Measurements from ENCODE around the gene CETP. TPM values are rescaled to one million over a fixed set of nuclear protein-coding genes. Genes with fewer than 3 reads are reported as not detected.

The CETP gene
- total and polyA plus RNA-seq, 2 of the 13 experiments (the other 11 are each of a cell fraction or from before 2014, with no cell fraction given), result 0.31 to 9.8 TPM

DNA sequence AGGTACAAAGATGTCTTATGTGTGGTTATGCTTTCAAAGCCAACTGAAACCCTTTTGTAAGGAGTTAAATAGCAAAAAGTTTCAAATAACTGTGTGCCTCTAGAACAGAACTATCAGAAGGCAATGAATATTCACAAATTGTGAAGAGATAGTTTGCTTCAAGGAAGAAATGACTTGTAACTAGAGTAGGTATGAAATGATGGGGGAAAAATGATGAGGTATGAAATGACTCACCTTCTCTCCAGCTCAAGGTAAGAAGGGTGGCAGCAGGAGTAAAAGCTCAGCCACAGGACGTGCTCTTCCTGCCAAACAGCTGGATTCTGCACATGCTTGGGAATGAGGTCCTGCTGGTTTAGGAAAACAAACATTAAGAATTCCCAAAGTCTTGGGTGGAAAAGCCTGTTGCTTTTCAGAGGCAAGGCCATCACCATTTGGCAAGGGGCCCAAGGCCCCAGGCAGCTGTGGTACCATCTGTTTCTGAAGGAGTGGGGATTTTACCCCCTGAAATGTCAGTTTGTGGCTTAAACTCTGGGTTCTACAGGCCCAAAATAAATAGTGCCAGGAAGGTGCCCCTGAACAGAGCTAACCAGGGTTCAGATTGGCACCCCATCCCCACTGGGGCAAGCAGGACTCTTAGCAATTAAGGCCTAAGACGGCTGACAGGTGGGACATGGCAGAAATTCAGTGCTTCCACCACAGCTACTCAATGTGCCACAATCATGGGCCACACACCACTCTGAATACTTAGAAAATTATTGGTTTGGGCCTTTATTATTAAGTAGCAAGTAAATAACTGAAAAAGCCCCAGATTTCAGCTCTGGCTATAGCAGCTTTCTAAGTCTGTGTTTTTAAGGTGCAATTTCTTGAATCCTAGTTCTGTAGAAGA lies 16.6 kb upstream of the CETP start (continued):
- TF ChIP-seq, protein P1, sequence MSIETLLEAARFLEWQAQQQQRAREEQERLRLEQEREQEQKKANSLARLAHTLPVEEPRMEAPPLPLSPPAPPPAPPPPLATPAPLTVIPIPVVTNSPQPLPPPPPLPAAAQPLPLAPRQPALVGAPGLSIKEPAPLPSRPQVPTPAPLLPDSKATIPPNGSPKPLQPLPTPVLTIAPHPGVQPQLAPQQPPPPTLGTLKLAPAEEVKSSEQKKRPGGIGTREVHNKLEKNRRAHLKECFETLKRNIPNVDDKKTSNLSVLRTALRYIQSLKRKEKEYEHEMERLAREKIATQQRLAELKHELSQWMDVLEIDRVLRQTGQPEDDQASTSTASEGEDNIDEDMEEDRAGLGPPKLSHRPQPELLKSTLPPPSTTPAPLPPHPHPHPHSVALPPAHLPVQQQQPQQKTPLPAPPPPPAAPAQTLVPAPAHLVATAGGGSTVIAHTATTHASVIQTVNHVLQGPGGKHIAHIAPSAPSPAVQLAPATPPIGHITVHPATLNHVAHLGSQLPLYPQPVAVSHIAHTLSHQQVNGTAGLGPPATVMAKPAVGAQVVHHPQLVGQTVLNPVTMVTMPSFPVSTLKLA (IDR thresholded peaks at IDR 0.05), result no peak
- TF ChIP-seq ARNT (IDR thresholded peaks at IDR 0.05) (no peak), POGZ (CRISPR knock-in tag; IDR thresholded peaks at IDR 0.05) (no peak), POLR2AphosphoS2 (IDR thresholded peaks at IDR 0.05; ENCODE audit: low read depth, low read length) (peak; percentile 83), PAF1 (CRISPR knock-in tag; IDR thresholded peaks at IDR 0.05) (0 out of 2 replicates have a peak, but pooled peaks have one; percentile 73), DMAP1 (CRISPR knock-in tag; IDR thresholded peaks at IDR 0.05) (no peak), SRF (IDR thresholded peaks at IDR 0.05; ENCODE audit: low read depth, low read length) (no peak), ZFP62 (CRISPR knock-in tag; IDR thresholded peaks at IDR 0.05) (0 out of 2 replicates have a peak, but pooled peaks have one; percentile 32), ZNF546 (CRISPR knock-in tag; conservative IDR thresholded peaks at IDR 0.05) (no peak), ZNF75D (CRISPR knock-in tag; IDR thresholded peaks at IDR 0.05; ENCODE audit: borderline replicate concordance) (no peak), ZNF556 (CRISPR knock-in tag; IDR thresholded peaks at IDR 0.05; ENCODE audit: borderline replicate concordance) (no peak), CCAR2 (optimal IDR thresholded peaks at IDR 0.05; ENCODE audit: low read depth, low read length) (no peak), TEAD3 (CRISPR knock-in tag; optimal IDR thresholded peaks at IDR 0.05; ENCODE audit: borderline replicate concordance) (peak; percentile 21), SP4 (CRISPR knock-in tag; IDR thresholded peaks at IDR 0.05) (no peak), ZNF674 (CRISPR knock-in tag; IDR thresholded peaks at IDR 0.05; ENCODE audit: low read depth) (no peak), GTF3A (CRISPR knock-in tag; conservative IDR thresholded peaks at IDR 0.05) (no peak)
- TF ChIP-seq, protein P2, sequence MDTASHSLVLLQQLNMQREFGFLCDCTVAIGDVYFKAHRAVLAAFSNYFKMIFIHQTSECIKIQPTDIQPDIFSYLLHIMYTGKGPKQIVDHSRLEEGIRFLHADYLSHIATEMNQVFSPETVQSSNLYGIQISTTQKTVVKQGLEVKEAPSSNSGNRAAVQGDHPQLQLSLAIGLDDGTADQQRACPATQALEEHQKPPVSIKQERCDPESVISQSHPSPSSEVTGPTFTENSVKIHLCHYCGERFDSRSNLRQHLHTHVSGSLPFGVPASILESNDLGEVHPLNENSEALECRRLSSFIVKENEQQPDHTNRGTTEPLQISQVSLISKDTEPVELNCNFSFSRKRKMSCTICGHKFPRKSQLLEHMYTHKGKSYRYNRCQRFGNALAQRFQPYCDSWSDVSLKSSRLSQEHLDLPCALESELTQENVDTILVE (CRISPR knock-in tag; IDR thresholded peaks at IDR 0.05), result no peak
- TF ChIP-seq, protein P3, sequence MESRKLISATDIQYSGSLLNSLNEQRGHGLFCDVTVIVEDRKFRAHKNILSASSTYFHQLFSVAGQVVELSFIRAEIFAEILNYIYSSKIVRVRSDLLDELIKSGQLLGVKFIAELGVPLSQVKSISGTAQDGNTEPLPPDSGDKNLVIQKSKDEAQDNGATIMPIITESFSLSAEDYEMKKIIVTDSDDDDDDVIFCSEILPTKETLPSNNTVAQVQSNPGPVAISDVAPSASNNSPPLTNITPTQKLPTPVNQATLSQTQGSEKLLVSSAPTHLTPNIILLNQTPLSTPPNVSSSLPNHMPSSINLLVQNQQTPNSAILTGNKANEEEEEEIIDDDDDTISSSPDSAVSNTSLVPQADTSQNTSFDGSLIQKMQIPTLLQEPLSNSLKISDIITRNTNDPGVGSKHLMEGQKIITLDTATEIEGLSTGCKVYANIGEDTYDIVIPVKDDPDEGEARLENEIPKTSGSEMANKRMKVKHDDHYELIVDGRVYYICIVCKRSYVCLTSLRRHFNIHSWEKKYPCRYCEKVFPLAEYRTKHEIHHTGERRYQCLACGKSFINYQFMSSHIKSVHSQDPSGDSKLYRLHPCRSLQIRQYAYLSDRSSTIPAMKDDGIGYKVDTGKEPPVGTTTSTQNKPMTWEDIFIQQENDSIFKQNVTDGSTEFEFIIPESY (CRISPR knock-in tag; IDR thresholded peaks at IDR 0.05), result no peak
- TF ChIP-seq, protein P4, sequence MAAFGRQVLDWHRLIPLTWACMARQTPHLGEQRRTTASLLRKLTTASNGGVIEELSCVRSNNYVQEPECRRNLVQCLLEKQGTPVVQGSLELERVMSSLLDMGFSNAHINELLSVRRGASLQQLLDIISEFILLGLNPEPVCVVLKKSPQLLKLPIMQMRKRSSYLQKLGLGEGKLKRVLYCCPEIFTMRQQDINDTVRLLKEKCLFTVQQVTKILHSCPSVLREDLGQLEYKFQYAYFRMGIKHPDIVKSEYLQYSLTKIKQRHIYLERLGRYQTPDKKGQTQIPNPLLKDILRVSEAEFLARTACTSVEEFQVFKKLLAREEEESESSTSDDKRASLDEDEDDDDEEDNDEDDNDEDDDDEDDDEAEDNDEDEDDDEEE (CRISPR knock-in tag; IDR thresholded peaks at IDR 0.05), result no peak
- TF ChIP-seq, protein P5, sequence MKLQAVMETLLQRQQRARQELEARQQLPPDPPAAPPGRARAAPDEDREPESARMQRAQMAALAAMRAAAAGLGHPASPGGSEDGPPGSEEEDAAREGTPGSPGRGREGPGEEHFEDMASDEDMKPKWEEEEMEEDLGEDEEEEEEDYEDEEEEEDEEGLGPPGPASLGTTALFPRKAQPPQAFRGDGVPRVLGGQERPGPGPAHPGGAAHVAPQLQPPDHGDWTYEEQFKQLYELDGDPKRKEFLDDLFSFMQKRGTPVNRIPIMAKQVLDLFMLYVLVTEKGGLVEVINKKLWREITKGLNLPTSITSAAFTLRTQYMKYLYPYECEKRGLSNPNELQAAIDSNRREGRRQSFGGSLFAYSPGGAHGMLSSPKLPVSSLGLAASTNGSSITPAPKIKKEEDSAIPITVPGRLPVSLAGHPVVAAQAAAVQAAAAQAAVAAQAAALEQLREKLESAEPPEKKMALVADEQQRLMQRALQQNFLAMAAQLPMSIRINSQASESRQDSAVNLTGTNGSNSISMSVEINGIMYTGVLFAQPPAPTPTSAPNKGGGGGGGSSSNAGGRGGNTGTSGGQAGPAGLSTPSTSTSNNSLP (IDR thresholded peaks at IDR 0.05; ENCODE audit: low read depth, low read length), result no peak
- TF ChIP-seq, protein P6, sequence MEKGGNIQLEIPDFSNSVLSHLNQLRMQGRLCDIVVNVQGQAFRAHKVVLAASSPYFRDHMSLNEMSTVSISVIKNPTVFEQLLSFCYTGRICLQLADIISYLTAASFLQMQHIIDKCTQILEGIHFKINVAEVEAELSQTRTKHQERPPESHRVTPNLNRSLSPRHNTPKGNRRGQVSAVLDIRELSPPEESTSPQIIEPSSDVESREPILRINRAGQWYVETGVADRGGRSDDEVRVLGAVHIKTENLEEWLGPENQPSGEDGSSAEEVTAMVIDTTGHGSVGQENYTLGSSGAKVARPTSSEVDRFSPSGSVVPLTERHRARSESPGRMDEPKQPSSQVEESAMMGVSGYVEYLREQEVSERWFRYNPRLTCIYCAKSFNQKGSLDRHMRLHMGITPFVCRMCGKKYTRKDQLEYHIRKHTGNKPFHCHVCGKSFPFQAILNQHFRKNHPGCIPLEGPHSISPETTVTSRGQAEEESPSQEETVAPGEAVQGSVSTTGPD (CRISPR knock-in tag; IDR thresholded peaks at IDR 0.05), result no peak
